H1 (cell line): Measurements from ENCODE around the gene DIAPH2. TPM values are rescaled to one million over a fixed set of nuclear protein-coding genes. Genes with fewer than 3 reads are reported as not detected.

Experiments used
- ATF2 ChIP-seq: IDR thresholded peaks from 2 replicates; pipeline ENCODE4 v1.6.1; 2012; ENCODE audit warnings: low read length, inconsistent platforms
- CBX5 ChIP-seq: fragments of 300-800, 300-1000 bp; sonication (generic); IDR thresholded peaks from 2 replicates; pipeline ENCODE4 v1.7.1; 2016; ENCODE audit warnings: antibody characterized with exemption, low read length, low read depth
- CHD7 ChIP-seq: fragments of 300-600 bp; sonication (generic); IDR thresholded peaks from 2 replicates; pipeline ENCODE4 v1.7.1; 2012; ENCODE audit warnings: low read length, moderate library complexity, mild to moderate bottlenecking, inconsistent platforms; ENCODE audit not compliant: insufficient replicate concordance
- EZH2 ChIP-seq: fragments of 200-600 bp; sonication (generic); IDR thresholded peaks from 2 replicates; pipeline ENCODE4 v1.7.1; 2012; ENCODE audit warnings: low read depth, mild to moderate bottlenecking, moderate library complexity, low read length, inconsistent platforms; ENCODE audit not compliant: severe bottlenecking
- HDAC2 ChIP-seq, 2 experiments: fragments of 300-600 bp in 1 of 2; sonication (generic) in 1 of 2; IDR thresholded peaks; 2 replicates each; pipeline ENCODE4 v1.6.1; 2011 to 2012; ENCODE audit warnings: low read depth in 2 of 2, low read length in 2 of 2, mild to moderate bottlenecking in 2 of 2, moderate library complexity in 2 of 2, borderline replicate concordance in 1 of 2, inconsistent platforms in 1 of 2
- MAFK ChIP-seq: IDR thresholded peaks from 2 replicates; pipeline ENCODE4 v1.6.1; 2012; ENCODE audit warnings: low read depth, mild to moderate bottlenecking, improper control_type of control experiment, low read length
- NRF1 ChIP-seq: IDR thresholded peaks from 2 replicates; pipeline ENCODE4 v1.6.1; 2011; ENCODE audit warnings: mild to moderate bottlenecking, low read depth, low read length, improper control_type of control experiment
- SIX5 ChIP-seq: IDR thresholded peaks from 2 replicates; pipeline ENCODE4 v1.6.1; 2011; ENCODE audit warnings: mild to moderate bottlenecking, low read depth, low read length
- TCF12 ChIP-seq: IDR thresholded peaks from 2 replicates; pipeline ENCODE4 v1.6.1; 2011; ENCODE audit warnings: low read depth, mild to moderate bottlenecking, low read length
- TEAD4 ChIP-seq: IDR thresholded peaks from 2 replicates; pipeline ENCODE4 v1.6.1; 2012; ENCODE audit warnings: low read depth, low read length, inconsistent platforms, mixed read lengths
- polyA plus RNA-seq, 7 experiments: library from polyadenylated mRNA; depleted of rRNA in 3 of 7; stranded (reverse) in 5 of 7; unstranded in 2 of 7; fragments of >200 nt in 5 of 7; fragments of 200-250 nt in 2 of 7; gene quantifications; 1 replicate in 5 of 7; 2 replicates in 1 of 7; 4 replicates in 1 of 7; pipeline versions ENCODE4 v1.2.1 to v1.2.3, GENCODE V29; 2011 to 2013; ENCODE audit warnings: missing spikeins in 2 of 7, mixed read lengths in 2 of 7
- total RNA-seq: library from RNA; stranded (reverse); fragmentation: NEBNext Ultra II Directional; extraction: Animal tissue kit (Norgen Biotek cat#: 25700); gene quantifications from 2 replicates; pipeline ENCODE4 v1.2.1, GENCODE V29; 2021

Gene DIAPH2
- total and polyA plus RNA-seq, 2 of the 8 experiments (the other 6 are each of a cell fraction or from before 2014, with no cell fraction given) = 4.4 to 24.3 TPM

GRCh38 chrX:96997196-96997595, 312.6 kb downstream of the DIAPH2 start (continued):
- no peak for TF ChIP-seq CHD7
- no peak for TF ChIP-seq TEAD4
- no peak for TF ChIP-seq CBX5
- no peak for TF ChIP-seq HDAC2 (IDR thresholded peaks at IDR 0.05; ENCODE audit: borderline replicate concordance in 1 of 2, low read depth in 2 of 2, low read length in 2 of 2)
- no peak for TF ChIP-seq TCF12
- no peak for TF ChIP-seq NRF1
- TF ChIP-seq MAFK = no peak
- TF ChIP-seq EZH2 = no peak
- TF ChIP-seq SIX5 = no peak
- no peak for TF ChIP-seq ATF2
